PC-9 (cell line): ENCODE data around the gene TOMM22.

ENCODE experiments used
- CTCF ChIP-seq: fragments of 200-600 bp; sonication (generic); conservative IDR thresholded peaks from 2 replicates; pipeline ENCODE4 v1.6.1; 2017; ENCODE audit warnings: mixed run types, antibody characterized with exemption, mild to moderate bottlenecking, moderate library complexity
- EZH2 ChIP-seq: fragments of 200-600 bp; sonication (generic); IDR thresholded peaks from 2 replicates; pipeline ENCODE4 v1.8.0; 2017; ENCODE audit warnings: antibody characterized with exemption, low read depth

GRCh38 chr22:38725900-38726655, 44.3 kb downstream of the TOMM22 start:
- TF ChIP-seq CTCF (no peak), EZH2 (no peak)
